Bronchial epithelial cell (primary cell): ENCODE data around the gene PAQR6. TPM values are rescaled to one million over a fixed set of nuclear protein-coding genes. Genes with fewer than 3 reads are reported as not detected.

Experiments used
- DNase-seq: peaks from one replicate; pipeline ENCODE4 v3.0.0-alpha.2; 2010; ENCODE audit warnings: low read depth
- FAIRE-seq: peaks from 2 replicates; lab custom pipeline; 2011; peaks lifted over from hg19 to GRCh38; lab: Jason Lieb, UNC
- H3K27me3 ChIP-seq: 2 replicates; pipeline ENCODE4 v1.5.1; 2011; ENCODE audit warnings: low read length; ENCODE audit not compliant: control insufficient read depth, insufficient read depth
- H3K36me3 ChIP-seq: 2 replicates; pipeline ENCODE4 v1.5.1; 2011; ENCODE audit warnings: low read length; ENCODE audit not compliant: control insufficient read depth, insufficient read depth
- H3K4me3 ChIP-seq: 2 replicates; pipeline ENCODE4 v1.5.1; 2011; ENCODE audit warnings: mild to moderate bottlenecking, low read depth, low read length, control low read depth
- CTCF ChIP-seq: IDR thresholded peaks from 2 replicates; pipeline ENCODE4 v1.5.1; 2011; ENCODE audit warnings: mild to moderate bottlenecking, moderate library complexity, low read length, control low read depth, inconsistent platforms; ENCODE audit not compliant: insufficient read depth, severe bottlenecking
- total RNA-seq: library from RNA; depleted of rRNA; stranded (reverse); fragments of >200 nt; gene quantifications from 2 replicates; pipeline ENCODE4 v1.2.1, GENCODE V29; 2014

PAQR6 gene
- total RNA-seq, 1 donor from 2014 or later = 0.26 TPM

- FAIRE-seq = no peak
- no peaks in the 10 kb centered on the region for H3K27me3 ChIP-seq
- no peak overlapping the region for H3K4me3 ChIP-seq
- no peak for DNase-seq
- no peak for TF ChIP-seq CTCF
- peaks cover 38% of the 10 kb centered on the region for H3K36me3 ChIP-seq
Observed at GRCh38 chr1:156276532-156276931, 28.7 kb upstream of the PAQR6 start.

DNA sequence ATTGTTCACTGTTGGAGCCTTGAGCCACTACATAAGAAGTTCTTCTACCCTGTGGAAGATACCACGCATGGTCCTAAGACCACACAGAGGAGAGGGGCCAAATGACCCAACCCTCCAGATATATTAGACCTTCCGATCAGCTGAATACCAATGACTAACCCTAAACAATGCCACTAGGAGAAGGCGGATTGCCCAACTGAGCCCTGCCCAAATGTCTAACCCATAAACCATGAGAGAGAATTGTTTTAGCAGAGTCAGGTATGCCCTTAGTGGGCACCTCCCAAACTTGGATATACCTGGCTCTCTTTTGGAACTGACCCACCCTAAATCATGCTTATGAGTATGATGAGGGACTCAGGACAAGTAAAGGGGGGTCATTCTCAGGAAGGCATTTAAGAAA is 22.5 kb upstream of the PAQR6 start:
- peaks cover 46% of the 10 kb centered on the region for H3K36me3 ChIP-seq

GRCh38 chr1:156268336-156268735 is 20.5 kb upstream of the PAQR6 start:
- peaks cover 40% of the 10 kb centered on the region for H3K36me3 ChIP-seq
- H3K4me3 ChIP-seq = no peak overlapping the region
- no peak for FAIRE-seq
- DNase-seq = no peak
- TF ChIP-seq CTCF = no peak
- H3K27me3 ChIP-seq = no peaks in the 10 kb centered on the region

More for the DNA sequence above, 22.5 kb upstream of the PAQR6 start:
- H3K27me3 ChIP-seq = no peaks in the 10 kb centered on the region
- DNase-seq = no peak
- no peak for FAIRE-seq
- no peak for TF ChIP-seq CTCF
- H3K4me3 ChIP-seq = no peak overlapping the region

GRCh38 chr1:156266051-156266450 is 18.2 kb upstream of the PAQR6 start:
- TF ChIP-seq CTCF = no peak
- Histone ChIP-seq H3K36me3 (peaks cover 31% of the 10 kb centered on the region), H3K4me3 (no peak overlapping the region), H3K27me3 (no peaks in the 10 kb centered on the region)
- FAIRE-seq = no peak
- DNase-seq = no peak

- no peak for TF ChIP-seq CTCF
- no peaks in the 10 kb centered on the region for H3K27me3 ChIP-seq
- peaks cover 48% of the 10 kb centered on the region for H3K36me3 ChIP-seq
- no peak overlapping the region for H3K4me3 ChIP-seq
- DNase-seq (no peak), FAIRE-seq (no peak)
Observed at GRCh38 chr1:156263288-156263655, 15.4 kb upstream of the PAQR6 start.
